ENCODE measurements around the gene SFXN5. TPM values are rescaled to one million over a fixed set of nuclear protein-coding genes. Genes with fewer than 3 reads are reported as not detected.

The SFXN5 gene
- polyA plus RNA-seq, 1 donor (not counting 4 experiments of a cell fraction or from before 2014, with no cell fraction given), result 6.3 TPM

DNA sequence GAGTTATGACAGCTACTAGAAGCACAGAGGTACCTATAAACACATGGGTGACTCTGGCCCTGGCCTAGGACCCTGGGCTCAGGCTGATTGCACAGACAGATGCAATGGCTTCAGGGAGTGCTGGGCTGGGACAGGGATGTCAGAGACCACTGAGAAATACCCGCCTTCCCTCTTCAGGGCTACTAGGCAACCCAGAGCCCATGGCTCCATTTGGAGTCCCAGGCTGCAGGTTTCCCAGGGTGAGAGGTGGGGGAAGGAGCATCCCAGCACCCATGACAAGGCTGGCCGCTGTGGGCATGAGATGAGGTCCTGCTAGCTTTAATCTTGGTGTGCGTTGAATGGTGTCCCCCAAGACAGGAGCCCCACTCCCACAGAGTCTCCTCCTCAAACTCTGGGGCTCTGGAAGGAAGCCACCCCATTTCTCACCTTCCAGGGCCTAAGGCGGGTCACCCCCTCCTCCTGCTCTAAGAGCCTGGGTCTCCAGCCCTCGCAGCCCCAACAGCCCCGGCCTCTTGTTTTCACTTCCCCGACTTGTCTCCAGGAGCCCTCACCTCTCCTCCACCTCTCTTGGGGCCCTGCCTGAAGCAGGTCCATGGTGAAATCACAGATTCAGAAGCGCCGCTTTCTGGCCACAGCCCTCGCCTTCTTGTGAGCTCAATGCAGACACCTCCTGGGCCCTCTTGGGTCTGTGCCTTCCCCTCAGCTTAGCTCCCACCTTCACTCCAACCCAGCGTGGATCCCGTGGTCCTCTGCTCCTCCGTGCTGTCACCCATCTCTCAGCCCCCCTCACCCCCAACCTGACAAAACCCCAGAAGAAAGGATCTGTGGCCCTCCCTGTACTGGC, 112.7 kb downstream of the SFXN5 start:
- TF ChIP-seq EZH2 (IDR thresholded peaks at IDR 0.05; ENCODE audit: low read length), result no peak
- TF ChIP-seq, protein P1, sequence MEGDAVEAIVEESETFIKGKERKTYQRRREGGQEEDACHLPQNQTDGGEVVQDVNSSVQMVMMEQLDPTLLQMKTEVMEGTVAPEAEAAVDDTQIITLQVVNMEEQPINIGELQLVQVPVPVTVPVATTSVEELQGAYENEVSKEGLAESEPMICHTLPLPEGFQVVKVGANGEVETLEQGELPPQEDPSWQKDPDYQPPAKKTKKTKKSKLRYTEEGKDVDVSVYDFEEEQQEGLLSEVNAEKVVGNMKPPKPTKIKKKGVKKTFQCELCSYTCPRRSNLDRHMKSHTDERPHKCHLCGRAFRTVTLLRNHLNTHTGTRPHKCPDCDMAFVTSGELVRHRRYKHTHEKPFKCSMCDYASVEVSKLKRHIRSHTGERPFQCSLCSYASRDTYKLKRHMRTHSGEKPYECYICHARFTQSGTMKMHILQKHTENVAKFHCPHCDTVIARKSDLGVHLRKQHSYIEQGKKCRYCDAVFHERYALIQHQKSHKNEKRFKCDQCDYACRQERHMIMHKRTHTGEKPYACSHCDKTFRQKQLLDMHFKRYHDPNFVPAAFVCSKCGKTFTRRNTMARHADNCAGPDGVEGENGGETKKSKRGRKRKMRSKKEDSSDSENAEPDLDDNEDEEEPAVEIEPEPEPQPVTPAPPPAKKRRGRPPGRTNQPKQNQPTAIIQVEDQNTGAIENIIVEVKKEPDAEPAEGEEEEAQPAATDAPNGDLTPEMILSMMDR (optimal IDR thresholded peaks at IDR 0.05 in 1 of 3, IDR thresholded peaks at IDR 0.05 in 1 of 3, conservative IDR thresholded peaks at IDR 0.05 in 1 of 3; ENCODE audit: extremely low read depth in 1 of 3, insufficient read depth in 2 of 3, low read length in 3 of 3), result no peak
- H3K27ac ChIP-seq (ENCODE audit: control insufficient read depth, insufficient read depth, low read length), result no peak overlapping the region
- dilution Hi-C loops (cut with MboI; ENCODE audit: extremely low pct_ligation_motif_present, low sequenced_read_pairs), result no loop called here
- no peak overlapping the region for H3K4me3 ChIP-seq (ENCODE audit: control insufficient read depth in 2 of 3, extremely low read depth in 1 of 3, insufficient read depth in 2 of 3, low read depth in 1 of 3, low read length in 3 of 3)
- H3K4me1 ChIP-seq (ENCODE audit: control insufficient read depth, extremely low read depth, insufficient read depth, low read length), result no peaks in the 10 kb centered on the region
- H3K27me3 ChIP-seq (ENCODE audit: control insufficient read depth, extremely low read depth, insufficient read depth, low read length), result no peaks in the 10 kb centered on the region
- FAIRE-seq (no peak), DNase-seq (ENCODE audit: low read depth, low spot score) (no peak)
- no peak overlapping the region for H2AFZ ChIP-seq (ENCODE audit: control insufficient read depth, low read length)
- no peaks in the 10 kb centered on the region for H3K9me1 ChIP-seq (ENCODE audit: control insufficient read depth, extremely low read depth, insufficient read depth, low read length)
- H3K4me2 ChIP-seq (ENCODE audit: control insufficient read depth, extremely low read depth, insufficient read depth, low read depth, low read length), result no peak overlapping the region
- H3K9ac ChIP-seq (ENCODE audit: control insufficient read depth, extremely low read depth, insufficient read depth, low read length), result no peak overlapping the region
- H4K20me1 ChIP-seq (ENCODE audit: control insufficient read depth, extremely low read depth, insufficient read depth, low read length), result peaks cover 3% of the 10 kb centered on the region
- H3K9me3 ChIP-seq (ENCODE audit: control insufficient read depth, low read depth, low read length), result no peaks in the 10 kb centered on the region
- H3K36me3 ChIP-seq (ENCODE audit: control insufficient read depth in 2 of 2, extremely low read depth in 1 of 2, insufficient read depth in 2 of 2, low read length in 2 of 2), result no peaks in the 10 kb centered on the region
- no peaks in the 10 kb centered on the region for H3K79me2 ChIP-seq (ENCODE audit: control insufficient read depth, insufficient read depth, low read length)

DNA sequence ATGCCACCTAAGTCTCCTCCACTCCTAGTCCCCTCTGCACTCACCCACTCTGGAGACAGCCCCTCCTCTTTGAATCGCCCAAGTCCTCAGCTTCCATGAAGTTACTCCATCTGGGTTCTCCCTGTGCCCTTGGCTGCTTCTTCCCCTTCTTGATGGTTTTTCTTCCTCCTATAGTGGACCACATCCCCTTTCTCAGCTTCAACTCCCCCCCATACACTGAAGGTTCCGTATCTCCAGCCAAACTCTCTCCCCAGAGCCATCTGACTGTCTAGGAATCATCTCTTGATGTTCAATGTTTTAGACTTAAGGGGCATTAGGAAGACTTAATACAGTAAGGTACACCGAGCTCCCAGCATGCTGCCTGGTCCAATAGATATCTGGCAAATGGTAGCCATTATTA, 114.6 kb downstream of the SFXN5 start:
- no peak for FAIRE-seq
- Histone ChIP-seq H3K4me2 (ENCODE audit: control insufficient read depth, extremely low read depth, insufficient read depth, low read depth, low read length) (no peak overlapping the region), H4K20me1 (ENCODE audit: control insufficient read depth, extremely low read depth, insufficient read depth, low read length) (peaks cover 3% of the 10 kb centered on the region), H3K36me3 (ENCODE audit: control insufficient read depth in 2 of 2, extremely low read depth in 1 of 2, insufficient read depth in 2 of 2, low read length in 2 of 2) (no peaks in the 10 kb centered on the region), H3K9me3 (ENCODE audit: control insufficient read depth, low read depth, low read length) (no peaks in the 10 kb centered on the region), H2AFZ (ENCODE audit: control insufficient read depth, low read length) (no peak overlapping the region), H3K9me1 (ENCODE audit: control insufficient read depth, extremely low read depth, insufficient read depth, low read length) (no peaks in the 10 kb centered on the region), H3K4me1 (ENCODE audit: control insufficient read depth, extremely low read depth, insufficient read depth, low read length) (no peaks in the 10 kb centered on the region), H3K4me3 (ENCODE audit: control insufficient read depth in 2 of 3, extremely low read depth in 1 of 3, insufficient read depth in 2 of 3, low read depth in 1 of 3, low read length in 3 of 3) (no peak overlapping the region), H3K9ac (ENCODE audit: control insufficient read depth, extremely low read depth, insufficient read depth, low read length) (no peak overlapping the region), H3K27ac (ENCODE audit: control insufficient read depth, insufficient read depth, low read length) (no peak overlapping the region), H3K27me3 (ENCODE audit: control insufficient read depth, extremely low read depth, insufficient read depth, low read length) (no peaks in the 10 kb centered on the region), H3K79me2 (ENCODE audit: control insufficient read depth, insufficient read depth, low read length) (no peaks in the 10 kb centered on the region)
- dilution Hi-C loops (cut with MboI; ENCODE audit: extremely low pct_ligation_motif_present, low sequenced_read_pairs), result no loop called here
- no peak for DNase-seq (ENCODE audit: low read depth, low spot score)
- TF ChIP-seq EZH2 (IDR thresholded peaks at IDR 0.05; ENCODE audit: low read length), result no peak
- TF ChIP-seq, protein P1 (optimal IDR thresholded peaks at IDR 0.05 in 1 of 3, IDR thresholded peaks at IDR 0.05 in 1 of 3, conservative IDR thresholded peaks at IDR 0.05 in 1 of 3; ENCODE audit: extremely low read depth in 1 of 3, insufficient read depth in 2 of 3, low read length in 3 of 3), result no peak
